Tibial artery (tissue), 4 donors: ENCODE measurements around the gene BANF2.

Experiments
- DNase-seq, 2 donors: peaks; one replicate each; pipeline ENCODE4 v3.0.0-alpha.2; 2019
- H3K27ac ChIP-seq, 2 donors: fragments of 200-600 bp; sonication (generic) in 1 of 2; 1 replicate in 1 of 2; 2 replicates in 1 of 2; pipeline ENCODE4 v1.5.1; 2018 to 2019; ENCODE audit warnings: mild to moderate bottlenecking in 1 of 2
- H3K27me3 ChIP-seq, 2 donors: fragments of 200-600 bp; sonication (generic) in 1 of 2; one replicate each; pipeline versions ENCODE4 v1.5.1 to v1.6.0; 2016 to 2019
- H3K36me3 ChIP-seq, 3 donors: fragments of 200-600 bp; sonication (generic) in 2 of 3; one replicate each; pipeline ENCODE4 v1.5.1; 2016 to 2019; ENCODE audit warnings: mild to moderate bottlenecking in 2 of 3
- H3K4me1 ChIP-seq, 4 donors: fragments of 200-600 bp; sonication (generic) in 2 of 4; 1 replicate in 3 of 4; 2 replicates in 1 of 4; pipeline ENCODE4 v1.5.1; 2016 to 2019
- H3K4me3 ChIP-seq, 2 donors: fragments of 200-600 bp; sonication (generic) in 1 of 2; 1 replicate in 1 of 2; 2 replicates in 1 of 2; pipeline ENCODE4 v1.5.1; 2018 to 2019; ENCODE audit warnings: mild to moderate bottlenecking in 2 of 2
- H3K9me3 ChIP-seq, 3 donors: fragments of 200-600 bp; sonication (generic) in 1 of 3; one replicate each; pipeline ENCODE4 v1.5.1; 2016 to 2019
- intact Hi-C: fragments of 100-400 bp; cut with DNase I; formaldehyde crosslinking; loops from one replicate; pipeline ENCODE4 v1.15.0; 2023; ENCODE audit warnings: low total_unique reads
- TF ChIP-seq, protein P1 (sequence below), 2 experiments: fragments of 200-600 bp in 1 of 2; fragments of 450-650 bp in 1 of 2; IDR thresholded peaks; one replicate each; pipeline ENCODE4 v1.5.1; 2017 to 2019; ENCODE audit warnings: antibody characterized with exemption in 2 of 2, mild to moderate bottlenecking in 1 of 2, moderate library complexity in 1 of 2

BANF2 gene

DNA sequence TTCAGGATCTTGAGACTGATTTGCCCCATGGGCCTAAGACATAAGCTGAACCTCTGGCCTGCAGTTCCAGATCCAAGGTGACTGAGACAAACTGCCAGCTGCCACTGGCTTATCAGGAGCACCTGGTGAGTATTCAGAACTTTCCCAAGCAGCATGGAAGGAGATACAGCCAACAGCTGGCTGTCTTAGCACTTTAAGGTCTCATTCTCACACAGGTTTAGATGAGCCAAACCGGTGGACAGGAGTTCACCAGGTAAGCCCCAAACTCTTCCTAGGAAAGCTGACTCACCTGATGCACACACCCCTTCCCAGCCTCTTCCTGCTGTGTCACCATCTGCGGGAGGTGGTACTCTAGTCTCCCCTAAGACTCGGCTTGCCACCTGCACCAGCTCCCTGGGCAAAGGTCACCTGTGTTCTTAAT is at the start of gene BANF2:
Gene BANF2, plus strand, starts transcription at position 36 of the 421 bp plus-strand sequence. CDS start 25,060 bp downstream, outside the sequence.
- intact Hi-C loops, result no loop called here
- TF ChIP-seq, protein P1, sequence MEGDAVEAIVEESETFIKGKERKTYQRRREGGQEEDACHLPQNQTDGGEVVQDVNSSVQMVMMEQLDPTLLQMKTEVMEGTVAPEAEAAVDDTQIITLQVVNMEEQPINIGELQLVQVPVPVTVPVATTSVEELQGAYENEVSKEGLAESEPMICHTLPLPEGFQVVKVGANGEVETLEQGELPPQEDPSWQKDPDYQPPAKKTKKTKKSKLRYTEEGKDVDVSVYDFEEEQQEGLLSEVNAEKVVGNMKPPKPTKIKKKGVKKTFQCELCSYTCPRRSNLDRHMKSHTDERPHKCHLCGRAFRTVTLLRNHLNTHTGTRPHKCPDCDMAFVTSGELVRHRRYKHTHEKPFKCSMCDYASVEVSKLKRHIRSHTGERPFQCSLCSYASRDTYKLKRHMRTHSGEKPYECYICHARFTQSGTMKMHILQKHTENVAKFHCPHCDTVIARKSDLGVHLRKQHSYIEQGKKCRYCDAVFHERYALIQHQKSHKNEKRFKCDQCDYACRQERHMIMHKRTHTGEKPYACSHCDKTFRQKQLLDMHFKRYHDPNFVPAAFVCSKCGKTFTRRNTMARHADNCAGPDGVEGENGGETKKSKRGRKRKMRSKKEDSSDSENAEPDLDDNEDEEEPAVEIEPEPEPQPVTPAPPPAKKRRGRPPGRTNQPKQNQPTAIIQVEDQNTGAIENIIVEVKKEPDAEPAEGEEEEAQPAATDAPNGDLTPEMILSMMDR (IDR thresholded peaks at IDR 0.05), result no peak
- Histone ChIP-seq H3K27me3 (no peaks in the 10 kb centered on the region), H3K9me3 (no peaks in the 10 kb centered on the region), H3K36me3 (no peaks in the 10 kb centered on the region), H3K4me1 (no peaks in the 10 kb centered on the region), H3K27ac (no peak within 1 kb of the TSS), H3K4me3 (no peak within 1 kb of the TSS)
- no peak for DNase-seq

DNA sequence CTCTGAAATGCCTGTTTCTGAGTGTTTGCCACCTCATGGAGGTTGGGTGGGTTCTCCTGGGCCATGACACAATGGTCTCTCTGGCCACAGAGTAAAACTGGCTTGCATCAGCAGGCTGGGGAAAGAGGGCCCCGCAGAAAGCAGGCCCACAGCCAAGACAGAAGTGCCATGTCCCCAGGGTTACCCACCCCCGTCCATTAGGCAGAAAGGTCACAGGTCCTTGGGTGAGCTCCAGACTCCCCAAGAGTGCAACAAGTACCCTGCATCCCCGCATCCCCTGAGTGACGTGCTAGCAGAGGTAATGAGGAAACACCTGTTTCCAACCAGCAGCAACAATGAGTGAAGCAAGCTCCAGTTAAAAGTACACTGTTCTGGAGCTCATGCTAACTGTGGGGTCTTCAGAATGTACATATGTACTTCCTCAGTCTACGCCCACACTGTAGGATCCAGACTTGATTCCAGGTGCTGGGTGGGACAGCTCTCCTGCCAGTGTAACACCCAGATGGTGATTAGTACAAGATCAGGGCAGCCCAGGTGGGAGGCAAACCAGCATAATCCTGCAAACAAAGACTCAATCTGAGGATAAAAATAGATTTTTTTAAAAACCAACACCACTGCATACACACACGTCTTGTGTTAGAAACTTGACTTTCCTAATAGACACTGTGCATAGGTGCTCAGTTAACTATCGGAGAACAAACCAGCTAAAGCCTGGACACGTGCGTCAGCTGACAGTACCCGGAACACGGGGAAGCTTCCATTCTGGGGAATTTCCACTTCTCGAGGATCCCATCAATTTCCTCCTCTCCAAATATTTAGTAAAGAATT is 49.3 kb upstream of the BANF2 start:
- no peak overlapping the region for H3K4me3 ChIP-seq
- TF ChIP-seq, protein P1 (IDR thresholded peaks at IDR 0.05), result no peak
- H3K36me3 ChIP-seq, result no peaks in the 10 kb centered on the region
- H3K27me3 ChIP-seq, result no peaks in the 10 kb centered on the region
- H3K27ac ChIP-seq, result no peak overlapping the region
- intact Hi-C loops, result no loop called here
- H3K9me3 ChIP-seq, result no peaks in the 10 kb centered on the region
- peak; percentile 19 to 54 for DNase-seq
- peaks cover 0 to 61% (median 38%) of the 10 kb centered on the region in 4 donors for H3K4me1 ChIP-seq

DNA sequence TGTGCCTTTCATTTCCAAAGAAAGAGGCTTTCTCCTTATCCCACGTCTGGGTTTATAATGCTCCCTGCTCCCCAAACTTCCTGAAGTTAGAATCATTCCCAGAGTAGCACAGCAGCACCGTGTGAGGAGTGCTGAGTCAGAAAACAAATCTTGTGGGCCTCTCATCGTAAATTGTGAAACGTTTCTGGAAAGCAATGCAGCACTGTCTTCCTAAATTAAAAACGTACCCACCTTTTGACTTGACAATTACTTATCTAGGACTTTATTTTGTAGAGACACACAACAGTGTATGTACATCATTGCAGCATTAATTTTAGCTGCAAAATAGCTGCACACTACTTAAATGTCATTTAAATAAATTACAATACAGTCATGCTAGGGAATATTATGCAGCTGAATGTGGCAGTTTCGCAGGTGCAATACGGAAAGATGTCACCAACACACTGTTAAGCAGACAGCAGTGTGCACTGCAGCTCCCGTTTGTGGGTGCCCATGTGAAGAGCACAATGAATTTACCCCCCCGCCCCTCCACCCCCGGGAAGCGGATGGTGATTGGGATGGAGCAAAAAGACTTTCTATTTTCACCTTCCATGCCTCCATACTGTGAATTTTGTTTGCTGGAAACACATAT is 48.5 kb upstream of the BANF2 start:
- Histone ChIP-seq H3K4me3 (no peak overlapping the region), H3K27ac (no peak overlapping the region), H3K36me3 (no peaks in the 10 kb centered on the region), H3K4me1 (peaks cover 0 to 68% (median 43%) of the 10 kb centered on the region in 4 donors), H3K27me3 (no peaks in the 10 kb centered on the region), H3K9me3 (no peaks in the 10 kb centered on the region)
- intact Hi-C loops, result no loop called here
- TF ChIP-seq, protein P1 (IDR thresholded peaks at IDR 0.05), result no peak
- DNase-seq, result peak; percentile 21 to 31

DNA sequence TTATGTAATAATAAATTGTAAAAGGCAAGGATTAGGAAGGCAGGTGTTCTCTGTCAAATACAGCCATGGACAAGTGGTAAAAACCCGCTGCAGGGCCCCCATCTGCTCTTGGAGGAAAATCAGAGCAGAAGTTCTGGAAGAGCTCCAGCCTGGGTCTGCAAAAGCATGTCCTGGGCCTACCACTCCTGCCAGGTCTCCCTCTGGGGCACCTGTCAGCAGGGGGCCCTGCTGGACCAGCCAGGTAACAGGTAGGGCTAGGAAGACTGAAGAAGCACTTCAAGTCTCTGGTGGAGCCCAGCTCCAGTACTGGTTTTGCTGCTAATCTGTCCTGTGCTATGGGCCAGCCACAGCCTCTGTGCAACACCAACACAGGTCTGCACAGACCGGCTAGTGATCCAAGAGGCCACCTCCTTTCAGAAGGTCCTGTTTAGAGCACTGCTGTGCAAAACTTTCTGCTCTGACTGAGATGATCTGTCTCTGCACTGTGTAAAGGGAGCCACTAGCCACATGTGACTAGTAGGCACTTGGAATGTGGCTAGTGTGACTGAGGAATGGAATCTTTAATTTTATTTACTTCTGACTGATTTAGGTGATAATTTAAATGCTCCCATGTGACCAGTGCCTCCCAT is 47.9 kb upstream of the BANF2 start:
- intact Hi-C loops, result no loop called here
- Histone ChIP-seq H3K4me3 (no peak overlapping the region), H3K27ac (no peak overlapping the region), H3K27me3 (no peaks in the 10 kb centered on the region), H3K4me1 (peaks cover 0 to 69% (median 43%) of the 10 kb centered on the region in 4 donors), H3K9me3 (no peaks in the 10 kb centered on the region), H3K36me3 (no peaks in the 10 kb centered on the region)
- DNase-seq, result peak; percentile 13 to 44
- TF ChIP-seq, protein P1 (IDR thresholded peaks at IDR 0.05), result no peak

DNA sequence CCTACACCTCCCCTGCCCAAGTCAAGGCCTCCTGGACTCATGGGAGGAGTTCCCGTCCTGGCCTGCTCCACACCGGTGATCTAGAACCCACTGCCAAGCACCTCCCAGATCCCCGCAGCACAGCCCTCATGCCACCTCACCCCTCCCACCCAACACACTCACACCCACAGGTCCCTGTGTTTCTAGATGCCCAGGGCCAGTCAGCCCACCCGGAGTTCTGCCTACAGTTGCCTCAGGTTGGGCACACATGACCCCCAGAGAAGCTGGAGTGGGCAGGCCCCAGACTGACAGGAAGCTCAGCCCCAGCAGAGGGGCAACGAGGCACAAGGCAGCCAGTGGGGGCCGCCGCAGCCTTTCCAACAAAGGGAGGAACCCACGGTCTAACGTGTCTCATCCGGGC is 47.4 kb upstream of the BANF2 start:
- no peak overlapping the region for H3K4me3 ChIP-seq
- H3K9me3 ChIP-seq, result no peaks in the 10 kb centered on the region
- peak; percentile 18 to 61 for DNase-seq
- H3K27ac ChIP-seq, result no peak overlapping the region
- intact Hi-C loops, result no loop called here
- H3K27me3 ChIP-seq, result no peaks in the 10 kb centered on the region
- H3K36me3 ChIP-seq, result no peaks in the 10 kb centered on the region
- H3K4me1 ChIP-seq, result peaks cover 0 to 63% (median 41%) of the 10 kb centered on the region in 4 donors
- TF ChIP-seq, protein P1 (IDR thresholded peaks at IDR 0.05), result no peak
